GM21786 (cell line): ENCODE data around the gene TLCD3B.
"Not testable (repeated sequence)": the region's sequence is repeated elsewhere in the genome, so short reads cannot be mapped to it uniquely, and the experiment has no call there.

Experiments
- ATAC-seq: cut with Tn5 transposase; IDR thresholded peaks from one replicate; pipeline ENCODE4 v1.9.1; 2021; ENCODE audit not compliant: unreplicated experiment

The TLCD3B gene

DNA sequence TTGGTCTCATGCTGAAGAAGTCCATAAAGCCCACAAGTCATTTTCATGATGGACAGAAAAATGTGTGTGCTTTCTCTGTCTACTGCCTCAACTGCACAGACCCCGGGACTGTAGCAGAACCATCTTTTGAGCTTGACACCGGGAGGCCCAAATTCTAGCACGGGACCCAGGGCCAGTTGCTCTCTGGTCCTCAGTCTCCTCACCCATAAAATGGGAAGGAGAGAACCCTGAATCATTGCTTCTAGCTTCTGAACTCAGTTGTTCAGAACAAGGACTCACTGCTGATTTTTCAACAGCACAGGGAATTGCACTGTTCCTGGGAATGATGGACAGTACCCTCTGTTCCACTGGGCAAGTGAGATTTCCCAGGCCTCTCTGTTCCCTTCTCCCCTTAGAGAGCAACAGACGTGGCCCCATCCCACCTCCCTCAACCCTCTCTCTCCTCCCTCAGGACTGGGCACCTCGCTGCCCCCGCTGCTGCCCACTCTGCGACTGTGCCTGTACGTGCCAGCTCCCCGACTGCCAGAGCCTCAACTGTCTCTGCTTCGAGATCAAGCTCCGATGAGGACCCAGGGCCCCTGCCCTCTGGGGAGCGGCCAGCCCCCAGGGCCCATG is 32.3 kb upstream of the TLCD3B start:
- no peak for ATAC-seq

DNA sequence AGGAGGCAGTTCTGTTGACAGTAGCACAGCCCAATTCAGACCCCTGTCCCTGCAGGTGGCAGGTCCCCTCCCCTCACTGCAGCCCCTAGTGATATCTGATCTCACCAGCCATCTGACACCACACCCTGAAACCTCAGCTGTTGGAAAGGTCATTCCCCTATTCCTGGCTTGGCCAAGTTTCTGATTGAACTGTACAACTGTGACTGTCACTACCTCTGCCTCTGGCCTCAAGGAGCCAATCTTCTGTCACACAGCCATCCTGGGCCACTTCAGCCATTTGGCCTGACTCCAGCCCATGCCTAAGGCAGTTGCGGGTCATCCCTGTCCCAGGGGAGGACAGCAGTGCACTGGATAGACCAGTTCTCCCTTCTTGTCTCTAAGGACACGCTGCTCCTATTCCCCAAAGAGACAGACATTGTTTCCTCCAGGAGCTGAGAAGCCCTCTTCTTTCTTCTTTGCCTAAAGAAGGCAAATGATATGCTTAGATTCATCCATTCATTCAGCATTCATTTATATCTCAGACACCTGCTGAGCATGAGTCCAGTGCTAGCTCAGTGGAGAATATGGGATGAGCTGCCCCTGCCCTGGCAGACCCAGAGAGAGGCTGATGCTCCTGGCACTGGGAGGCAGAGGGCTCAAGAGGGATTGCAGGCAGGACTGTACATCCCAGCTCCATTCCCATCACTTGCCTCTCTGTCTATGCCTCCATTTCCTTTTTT is 29.9 kb upstream of the TLCD3B start:
- ATAC-seq = no peak

- no peak for ATAC-seq
Measured at GRCh38 chr16:30060346-30060745, 29.3 kb upstream of the TLCD3B start.

- no peak for ATAC-seq
Measured at GRCh38 chr16:30054959-30055553, 24.0 kb upstream of the TLCD3B start.

DNA sequence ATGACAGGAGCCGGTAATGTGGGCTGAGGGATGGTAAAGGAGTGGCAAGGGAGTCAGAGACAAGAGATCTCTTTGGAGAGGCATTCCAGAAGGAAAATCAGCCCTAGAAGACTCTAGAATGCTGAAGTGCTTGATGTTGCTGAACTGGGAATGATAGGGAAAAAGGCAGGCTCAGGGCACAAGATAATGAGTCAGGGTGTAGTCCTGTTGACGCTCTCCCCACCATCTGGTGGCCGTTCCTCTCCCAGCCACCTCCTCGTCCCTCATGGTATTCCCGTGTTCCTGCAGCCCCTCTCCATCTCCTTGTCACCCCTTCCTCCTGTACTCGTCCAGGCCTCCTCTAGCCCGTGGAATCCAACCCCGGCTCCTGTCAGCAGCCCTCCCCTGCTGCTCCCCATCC is 23.4 kb upstream of the TLCD3B start:
- no peak for ATAC-seq

GRCh38 chr16:30053376-30054015 is 22.4 kb upstream of the TLCD3B start:
- ATAC-seq = no peak

GRCh38 chr16:30052671-30053372 is 21.8 kb upstream of the TLCD3B start:
- ATAC-seq = no peak

DNA sequence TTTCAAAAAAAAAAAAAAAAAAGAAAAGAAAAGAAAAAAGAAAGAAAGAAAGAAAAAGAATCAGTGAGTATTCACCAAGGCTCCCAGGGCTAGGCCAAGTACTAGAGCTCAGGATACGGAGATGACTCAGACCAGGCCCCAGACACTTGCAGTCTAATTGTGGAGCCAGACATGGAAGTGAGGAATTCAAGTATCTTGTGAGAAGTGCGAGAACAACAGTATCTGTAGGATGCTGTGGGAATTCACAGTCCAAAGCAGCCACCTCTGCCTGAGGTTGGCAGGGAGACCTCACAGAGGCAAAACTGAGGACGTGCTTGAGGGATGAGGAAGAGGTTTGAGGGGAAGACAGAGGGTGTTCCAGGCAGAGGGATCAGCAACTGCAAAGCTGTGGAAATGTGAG is 20.4 kb upstream of the TLCD3B start:
- no peak for ATAC-seq

- no peak for ATAC-seq
Measured at GRCh38 chr16:30049871-30050270, 18.8 kb upstream of the TLCD3B start.

- ATAC-seq = no peak
Measured at GRCh38 chr16:30046588-30046987, 15.5 kb upstream of the TLCD3B start.

DNA sequence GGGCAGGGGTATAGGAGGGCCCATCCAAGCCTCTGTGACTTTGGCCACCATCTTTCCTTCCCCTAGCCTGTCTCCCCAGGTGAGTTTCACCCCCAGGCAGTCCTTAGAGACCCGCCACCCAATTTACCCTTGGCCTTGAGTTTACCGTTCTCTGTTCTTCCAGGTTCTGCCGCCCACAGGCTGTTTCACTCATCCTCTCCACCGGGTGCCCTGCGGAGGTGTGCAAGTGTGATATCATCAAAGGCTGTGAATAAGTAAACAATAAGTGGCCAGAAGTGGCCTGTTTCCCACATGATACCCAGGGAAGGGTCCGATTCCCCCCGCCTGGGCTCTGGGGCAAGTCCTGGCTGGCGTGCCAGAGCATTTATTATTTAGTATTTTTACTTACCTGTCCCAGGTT is 15.1 kb upstream of the TLCD3B start:
- ATAC-seq = no peak

DNA sequence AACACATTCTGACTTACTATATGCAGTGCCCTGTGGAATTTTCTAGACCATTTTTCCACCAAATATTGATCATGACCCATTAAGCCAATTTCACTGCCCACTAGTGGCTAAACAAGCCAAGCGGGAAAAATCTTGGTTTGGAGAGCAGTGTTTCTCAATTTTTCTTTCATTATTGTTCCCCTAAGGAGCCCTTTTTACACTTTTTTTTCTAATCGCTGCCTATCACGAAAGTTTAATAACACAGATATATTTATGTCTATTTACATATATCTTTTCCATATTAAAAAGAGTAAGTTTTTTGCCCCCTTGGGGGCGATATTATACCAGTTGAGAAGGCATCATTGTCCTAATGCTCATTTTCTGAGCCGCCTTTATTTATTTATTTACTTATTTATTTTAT is 10.8 kb upstream of the TLCD3B start:
- no peak for ATAC-seq

DNA sequence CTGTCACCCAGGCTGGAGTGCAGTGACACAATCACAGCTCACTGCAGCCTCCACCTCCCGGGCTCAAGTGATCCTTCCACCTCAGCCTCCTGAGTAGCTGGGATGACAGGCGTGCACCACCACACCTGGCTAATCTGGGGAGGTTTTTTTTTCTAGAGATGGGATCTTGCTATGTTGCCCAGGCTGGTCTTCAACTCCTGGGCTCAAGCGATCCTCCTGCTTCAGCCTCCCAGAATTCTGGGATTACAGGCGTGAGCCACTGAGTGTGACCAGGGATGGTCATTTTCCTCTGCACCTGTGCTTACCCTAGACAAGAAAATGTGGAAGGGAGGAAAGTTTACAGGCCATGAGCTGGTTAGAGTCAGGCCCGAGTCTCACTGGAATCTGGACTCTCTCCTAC is 9.6 kb upstream of the TLCD3B start:
- ATAC-seq = not testable (repeated sequence)

DNA sequence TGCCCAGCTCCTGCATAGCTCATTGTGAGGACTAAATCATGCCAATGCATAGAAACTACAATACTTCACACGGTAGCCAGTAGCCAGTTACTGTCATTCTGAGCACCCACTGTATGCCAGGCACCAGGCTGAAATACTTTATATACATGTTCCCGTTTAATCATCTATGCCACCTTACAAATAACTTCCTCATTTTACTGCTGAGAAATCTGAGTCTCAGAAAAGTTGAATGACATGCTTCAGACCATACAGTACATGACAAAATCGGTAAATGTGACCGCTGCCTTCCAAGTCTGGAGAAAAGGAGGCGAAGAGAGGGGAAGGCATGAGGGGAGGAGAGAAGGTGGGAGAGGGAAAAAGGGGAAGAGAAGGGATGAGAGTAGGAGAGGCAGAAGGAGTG is 9.2 kb upstream of the TLCD3B start:
- no peak for ATAC-seq

DNA sequence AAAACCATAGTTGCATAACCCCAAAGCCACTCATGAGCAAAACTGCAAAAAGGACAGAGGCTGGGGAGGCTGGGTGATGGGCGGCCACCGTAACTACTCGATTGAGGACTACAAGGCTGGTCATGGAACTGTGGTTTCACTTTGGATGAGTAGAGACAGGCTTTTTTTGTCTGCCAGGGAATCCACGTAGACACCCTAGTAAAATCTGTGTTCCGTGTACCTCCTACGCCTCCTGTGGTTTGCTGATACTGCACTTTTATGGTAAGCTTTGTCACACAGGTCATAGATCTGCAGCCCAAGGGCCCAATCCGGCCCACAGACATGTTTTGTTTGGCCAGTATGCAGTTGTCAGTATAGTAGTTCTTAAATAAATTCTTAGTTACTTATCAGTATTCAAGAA is 2.2 kb upstream of the TLCD3B start:
- no peak for ATAC-seq

DNA sequence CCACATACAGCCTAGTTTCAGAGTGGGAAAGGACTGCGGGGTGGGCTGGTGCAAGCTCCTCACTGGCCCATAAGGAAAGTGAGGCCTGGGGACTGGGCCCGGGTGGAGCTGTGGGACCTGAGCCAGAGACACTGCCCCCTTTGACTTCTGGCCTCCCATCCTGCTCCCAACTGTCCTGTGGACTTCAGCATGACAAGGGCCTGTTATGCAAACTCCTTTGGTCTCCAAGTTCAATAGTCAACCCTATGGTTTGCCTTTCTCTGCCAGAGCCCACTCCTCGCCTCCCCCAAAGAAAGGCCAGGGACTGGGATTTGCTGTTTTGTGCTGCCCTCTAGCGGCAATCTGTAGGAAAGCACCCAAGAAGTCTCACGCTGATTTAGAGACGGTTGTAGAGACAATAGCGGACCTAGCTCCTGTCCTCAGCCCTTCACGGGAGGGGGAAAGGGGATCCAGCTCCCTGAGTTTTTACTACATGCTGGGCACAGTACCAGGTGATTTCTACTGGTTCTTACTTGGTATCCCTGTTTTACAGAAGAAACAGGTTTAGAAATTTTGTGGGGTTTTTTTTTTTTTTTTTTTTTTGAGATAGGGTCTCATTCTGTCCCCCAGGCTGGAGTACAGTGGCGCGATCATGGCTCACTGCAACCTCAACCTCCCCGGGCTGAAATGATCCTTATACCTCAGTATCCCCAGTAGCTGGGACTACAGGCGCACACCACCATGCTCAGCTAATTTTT is 1.2 kb upstream of the TLCD3B start:
- ATAC-seq = no peak

DNA sequence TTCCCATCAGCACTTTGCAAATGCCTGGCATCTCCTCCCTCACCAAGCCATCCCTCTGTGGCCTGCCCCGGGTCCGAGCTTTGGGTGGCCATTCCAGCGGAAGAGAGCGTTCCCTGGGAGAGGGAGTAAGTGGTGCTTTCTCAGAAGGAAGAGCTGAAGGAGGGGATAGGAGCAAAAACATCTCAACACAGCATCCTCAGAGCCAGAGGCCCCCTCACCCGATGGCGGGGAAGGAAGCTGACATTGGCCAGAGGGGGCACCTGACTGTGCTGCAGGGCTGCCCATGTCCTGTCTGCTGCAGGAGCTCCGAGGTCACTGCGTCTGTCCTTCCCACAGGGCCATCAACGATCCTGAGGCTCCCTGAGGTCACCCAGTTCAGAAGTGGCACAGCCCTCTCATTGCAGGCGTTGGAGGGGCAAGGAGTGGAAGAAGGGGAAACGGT is 427 bp upstream of the TLCD3B start:
- no peak for ATAC-seq

DNA sequence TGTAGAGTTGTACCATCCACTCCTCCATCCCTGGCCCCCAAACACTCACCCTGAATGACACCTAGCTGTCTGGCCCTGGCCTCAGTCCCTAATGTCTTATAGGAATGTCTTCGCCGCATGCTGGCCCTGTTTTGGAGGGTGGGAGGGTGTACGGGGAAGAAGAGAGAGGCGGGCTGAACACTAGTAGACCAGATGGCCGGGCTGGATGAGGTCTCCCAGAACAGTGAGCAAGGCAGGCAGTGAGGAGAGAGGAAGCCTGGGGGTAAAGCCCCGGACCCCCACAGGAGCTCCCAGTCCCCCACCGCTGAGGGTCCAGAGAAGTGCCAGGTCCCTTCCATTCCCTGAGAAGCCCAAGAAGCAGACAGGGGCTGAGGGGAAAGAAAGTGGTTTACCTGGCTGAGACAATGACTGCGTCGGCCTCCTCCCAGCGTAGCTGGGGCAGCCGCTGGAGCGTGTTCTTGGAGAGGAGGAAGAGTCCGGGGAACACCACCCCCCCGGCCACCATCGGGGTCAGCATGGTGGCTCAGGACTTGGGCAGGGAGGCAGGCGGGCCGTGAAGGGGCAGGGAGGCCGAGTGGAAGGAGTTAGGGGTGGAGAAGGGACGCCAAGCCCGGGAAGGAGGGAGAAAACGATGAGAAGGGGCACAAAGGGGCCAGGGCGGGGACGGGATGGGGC is 923 bp downstream of the TLCD3B start:
- no peak for ATAC-seq

- ATAC-seq = no peak
Measured at GRCh38 chr16:30028438-30029076, 2.5 kb downstream of the TLCD3B start.
